ENCODE data around the gene CLDN3. TPM values are rescaled to one million over a fixed set of nuclear protein-coding genes. Genes with fewer than 3 reads are reported as not detected.
"Not testable (repeated sequence)": the region's sequence is repeated elsewhere in the genome, so short reads cannot be mapped to it uniquely, and the experiment has no call there.

Gene CLDN3
- total and polyA plus RNA-seq, 2 of the 4 experiments (the other 2 are of a cell fraction), result 0.12 to 0.18 TPM

GRCh38 chr7:73791170-73791690 lies 21.2 kb upstream of the CLDN3 start:
- H4K8ac ChIP-seq (ENCODE audit: low read depth in 2 of 2, low read length in 2 of 2); H2BK15ac ChIP-seq (ENCODE audit: low read depth, low read length); H3K9ac ChIP-seq (ENCODE audit: low read depth, low read length); H4K5ac ChIP-seq (ENCODE audit: low read depth, low read length); H2BK20ac ChIP-seq (ENCODE audit: low read depth, low read length); H3K36me3 ChIP-seq (ENCODE audit: control insufficient read depth, insufficient read depth, low read length); DNase-seq; BruUV-seq (replicated peaks); H3K4ac ChIP-seq (ENCODE audit: low read depth, low read length); H3K79me1 ChIP-seq (ENCODE audit: low read depth in 1 of 2, low read length in 2 of 2); H2BK120ac ChIP-seq (ENCODE audit: low read depth, low read length); POLR2A ChIA-PET (ENCODE audit: unreplicated experiment); in situ Hi-C loops (cut with MboI; ENCODE audit: low sequenced_read_pairs); H4K20me1 ChIP-seq (ENCODE audit: insufficient read depth, low read length); H3K18ac ChIP-seq (ENCODE audit: low read depth, low read length); ATAC-seq (ENCODE audit: low read depth); H3K4me3 ChIP-seq (ENCODE audit: insufficient read depth, low read depth, low read length); H3K27ac ChIP-seq (ENCODE audit: insufficient read depth, low read length); H3K23ac ChIP-seq (ENCODE audit: low read depth, low read length); H3K9me1 ChIP-seq (ENCODE audit: insufficient read depth, low read length); H3K4me2 ChIP-seq (ENCODE audit: low read depth, low read length); H3K27me3 ChIP-seq (ENCODE audit: control insufficient read depth, insufficient read depth, low read length); dilution Hi-C loops (cut with HindIII; ENCODE audit: low sequenced_read_pairs, unreplicated experiment); H2BK5ac ChIP-seq (ENCODE audit: low read depth, low read length, poor library complexity, severe bottlenecking); H2AK5ac ChIP-seq (ENCODE audit: low read depth, low read length); H3K9me3 ChIP-seq (ENCODE audit: control insufficient read depth, insufficient read depth, low read length); H2AFZ ChIP-seq (replicated peaks; ENCODE audit: low read length, poor library complexity); H3K4me1 ChIP-seq (ENCODE audit: control insufficient read depth, insufficient read depth, low read length); H3K56ac ChIP-seq (ENCODE audit: extremely low read depth, insufficient read depth, low read length); H3K14ac ChIP-seq (replicated peaks; ENCODE audit: low read depth, low read length); CTCF ChIA-PET; H4K91ac ChIP-seq (ENCODE audit: insufficient read depth, low read depth, low read length); H2AK9ac ChIP-seq (replicated peaks; ENCODE audit: low read depth, low read length, poor library complexity): not testable (repeated sequence)
- intact Hi-C loops (cut with micrococcal nuclease), result loop anchor here (10.0 kb wide), 1 partner anchor 46 kb away; no protein-coding TSS in a partner anchor
- WGBS, 2 experiments (ENCODE audit: extremely low coverage in 2 of 2, insufficient read length in 1 of 2), result no CpG with 5 or more reads among the region's 7 CpGs
